Placental epithelial cell (primary cell): ENCODE measurements around the gene ZWINT. TPM values are rescaled to one million over a fixed set of nuclear protein-coding genes. Genes with fewer than 3 reads are reported as not detected.

Source experiments
- total RNA-seq: library from RNA; depleted of rRNA; stranded (reverse); fragments of >200 nt; gene quantifications from 2 replicates; pipeline ENCODE4 v1.2.3, GENCODE V29; 2012

ZWINT gene, protein sequence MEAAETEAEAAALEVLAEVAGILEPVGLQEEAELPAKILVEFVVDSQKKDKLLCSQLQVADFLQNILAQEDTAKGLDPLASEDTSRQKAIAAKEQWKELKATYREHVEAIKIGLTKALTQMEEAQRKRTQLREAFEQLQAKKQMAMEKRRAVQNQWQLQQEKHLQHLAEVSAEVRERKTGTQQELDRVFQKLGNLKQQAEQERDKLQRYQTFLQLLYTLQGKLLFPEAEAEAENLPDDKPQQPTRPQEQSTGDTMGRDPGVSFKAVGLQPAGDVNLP
- 14.1 and 20.2 TPM in 2 replicates for total RNA-seq

DNA sequence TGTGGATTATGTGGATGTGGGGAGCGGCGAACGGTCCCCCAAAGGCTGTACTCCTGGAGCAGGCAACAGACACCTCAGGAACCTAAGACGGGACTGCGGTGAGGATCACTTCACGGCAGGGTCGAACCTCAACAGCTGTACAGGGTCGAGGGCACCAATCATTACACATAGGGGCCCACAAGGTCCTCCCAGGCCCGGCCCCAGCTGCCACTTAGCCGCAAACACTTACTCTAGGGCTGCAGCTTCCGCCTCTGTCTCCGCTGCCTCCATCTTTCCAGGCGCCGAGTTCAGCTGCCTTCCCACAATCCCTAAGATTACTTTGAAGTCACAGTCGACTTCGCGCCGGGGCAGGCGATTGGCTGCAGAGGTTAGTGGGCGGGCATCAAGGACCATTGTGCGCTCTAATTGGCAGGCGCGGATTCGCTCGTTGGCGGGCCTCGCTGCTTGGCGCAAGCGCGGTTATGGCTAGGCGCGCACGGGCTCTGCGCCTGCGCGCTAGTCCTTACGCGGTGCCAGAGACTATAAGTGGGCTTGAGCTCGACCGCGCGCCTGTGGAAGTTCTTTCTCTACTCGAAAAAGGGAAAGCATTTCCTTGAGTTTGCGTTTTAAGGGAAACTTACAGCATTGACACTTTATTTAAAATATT lies at the start of gene ZWINT:
ZWINT (minus strand) TSS at position 293 of the 646 bp plus-strand sequence; CDS start at position 270, 23 bp downstream.

